A673 (cell line): ENCODE data around the gene AEN.

Experiments used
- CTCF ChIP-seq: fragments of 300-800, 200-600 bp; sonication (generic); conservative IDR thresholded peaks from 2 replicates; pipeline ENCODE4 v1.5.1; 2017; ENCODE audit warnings: low read depth, mild to moderate bottlenecking, antibody characterized with exemption, low read length, moderate library complexity, mixed read lengths
- EZH2 ChIP-seq: fragments of 200-600 bp; sonication (generic); IDR thresholded peaks from 2 replicates; pipeline ENCODE4 v1.6.1; 2017; ENCODE audit warnings: borderline replicate concordance, low read depth, mild to moderate bottlenecking, mixed read lengths, antibody characterized with exemption, low read length; ENCODE audit not compliant: poor library complexity, severe bottlenecking

DNA sequence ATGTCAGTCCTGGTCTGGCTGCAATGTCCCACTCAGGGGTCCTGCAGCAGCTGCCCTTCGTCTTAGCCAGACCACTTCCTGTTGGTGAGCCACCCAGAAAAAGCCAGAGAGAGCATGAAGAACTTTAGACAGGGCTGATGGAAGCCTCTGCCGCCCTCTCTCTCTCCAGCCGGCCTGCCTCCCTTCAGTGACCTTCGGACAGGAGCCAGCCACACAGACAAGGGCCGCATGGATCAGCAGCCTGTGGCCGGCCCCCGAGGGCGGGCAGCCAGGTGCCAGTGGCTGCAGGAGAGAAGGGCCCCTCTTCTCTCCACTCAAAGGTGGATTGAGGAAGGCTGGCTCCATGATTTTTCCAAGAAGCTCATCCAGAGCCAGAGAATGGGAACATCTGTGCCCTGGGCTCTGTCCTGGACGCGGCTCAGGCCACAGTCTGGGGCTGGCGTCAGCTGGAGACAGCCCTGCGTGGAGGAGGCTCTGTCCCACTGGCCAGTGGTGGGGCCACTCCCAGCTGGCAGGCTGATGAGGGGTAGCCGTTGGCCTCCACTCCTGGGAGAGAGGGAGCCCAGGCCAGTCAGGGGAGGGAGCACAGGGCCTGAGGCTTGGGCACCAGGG, 60.6 kb downstream of the AEN start:
- TF ChIP-seq CTCF (no peak), EZH2 (no peak)
